HT-29 (cell line): ENCODE results near the gene CNNM4. TPM values are rescaled to one million over a fixed set of nuclear protein-coding genes. Genes with fewer than 3 reads are reported as not detected.
A peak's percentile ranks its signal among the peaks of the same experiment; 100 is the strongest.

Experiments
- DNase-seq: peaks from one replicate; pipeline ENCODE4 v3.0.0-alpha.2; 2015; ENCODE audit warnings: low spot score
- total RNA-seq: library from RNA; depleted of rRNA; stranded (reverse); fragments of >200 nt; shearing (Covaris generic); gene quantifications from 2 replicates; pipeline ENCODE4 v1.2.3, GENCODE V29; 2014

Gene CNNM4
- total RNA-seq, 1 experiment from 2014 or later, result 11.9 TPM

DNA sequence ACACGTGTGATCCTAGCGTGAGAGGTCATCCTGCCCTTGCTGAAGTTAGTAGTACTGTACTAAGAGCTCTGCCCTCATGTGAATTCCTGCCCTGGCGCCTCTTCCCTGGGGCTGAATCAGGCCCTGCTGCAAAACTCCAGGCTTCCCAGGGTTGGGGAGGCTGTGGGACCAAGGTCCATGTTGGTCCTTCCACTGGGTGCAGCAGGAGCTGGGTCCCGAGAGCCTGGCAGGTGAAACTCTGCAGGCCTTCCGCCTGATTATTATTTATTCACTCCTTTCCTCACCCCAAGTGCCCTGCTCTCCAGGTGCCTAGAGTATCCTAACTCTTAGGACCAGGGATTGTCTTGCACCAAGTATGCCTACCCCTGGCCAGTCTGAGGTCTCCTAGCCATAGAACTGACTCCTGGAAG, 50.1 kb downstream of the CNNM4 start:
- DNase-seq, result no peak

DNA sequence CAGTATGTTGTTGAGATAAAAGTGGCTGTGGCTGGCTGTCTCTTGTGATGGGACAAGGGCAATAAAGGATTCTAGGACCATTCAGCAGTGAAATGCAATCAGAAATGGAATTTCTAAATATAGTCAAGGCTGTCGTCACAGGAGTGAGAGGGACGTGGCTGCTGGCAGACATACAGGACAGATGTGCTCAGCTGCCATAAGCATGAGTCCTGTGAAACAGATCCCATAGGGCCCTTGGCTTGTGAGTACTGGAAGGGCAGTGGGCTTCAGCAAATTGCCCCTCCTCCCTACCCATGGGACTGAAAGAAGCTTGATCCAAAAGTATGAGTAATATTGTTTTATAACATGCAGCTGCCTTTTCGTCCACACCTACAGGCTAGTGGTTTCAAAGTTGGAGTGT, 51.2 kb downstream of the CNNM4 start:
- DNase-seq, result no peak

DNA sequence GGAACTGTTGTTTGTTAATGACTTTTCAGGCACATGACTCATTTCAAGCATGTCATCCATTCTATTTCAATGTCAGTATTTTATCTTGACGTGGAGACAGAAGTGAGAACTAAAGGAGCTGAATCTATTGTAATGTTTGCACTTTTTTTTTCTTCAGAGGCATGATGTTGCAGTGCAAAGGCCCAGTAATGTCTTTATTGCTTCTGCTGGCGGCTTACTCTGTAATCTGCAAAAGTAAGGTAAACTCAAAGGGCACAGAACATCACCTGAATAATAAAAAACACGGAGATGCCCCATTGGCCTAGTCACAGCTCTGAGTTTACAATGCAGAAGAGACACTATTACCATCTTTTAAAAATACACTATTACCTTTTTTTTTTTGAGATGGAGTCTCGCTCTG, 53.0 kb downstream of the CNNM4 start:
- DNase-seq, result no peak

DNA sequence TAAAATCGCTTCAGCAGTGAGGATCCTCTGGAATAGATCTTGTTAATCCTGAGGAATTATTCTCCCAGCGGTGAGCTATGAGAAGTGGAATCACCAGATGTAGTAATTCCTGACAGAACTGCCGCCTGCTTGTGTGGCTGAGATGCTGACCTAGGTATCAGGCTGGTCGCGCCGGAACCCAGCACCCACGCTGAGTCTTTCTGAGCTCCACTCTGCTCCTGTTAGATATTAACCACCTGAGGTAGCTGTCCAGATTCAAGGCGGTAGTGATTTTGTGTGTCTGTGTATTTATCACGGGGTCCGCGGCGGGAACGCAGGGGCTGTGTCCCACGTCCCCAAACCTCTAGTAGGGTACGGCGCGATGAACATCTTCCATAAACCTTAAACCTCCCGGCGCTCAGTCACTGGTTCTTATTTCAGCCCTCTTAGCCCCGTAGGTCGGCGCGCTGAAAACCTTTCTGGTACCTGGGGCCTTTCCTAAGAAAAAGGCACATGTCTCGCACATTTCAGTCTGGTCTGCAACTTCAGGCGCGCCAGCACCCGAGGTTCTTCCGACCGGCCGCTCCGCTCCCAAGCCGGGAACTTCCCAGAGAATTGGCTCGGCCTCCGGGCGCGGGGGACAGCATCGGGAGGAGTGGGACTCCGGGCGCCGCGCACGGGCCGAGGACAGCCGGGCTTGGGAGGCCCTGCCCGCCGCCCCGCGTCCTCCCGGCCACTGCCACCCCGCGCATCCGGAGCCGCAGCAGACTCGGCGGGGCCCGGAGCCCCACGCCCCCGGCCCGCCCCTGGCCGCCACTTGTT, 54.8 kb downstream of the CNNM4 start:
- DNase-seq, result peak; percentile 61

DNA sequence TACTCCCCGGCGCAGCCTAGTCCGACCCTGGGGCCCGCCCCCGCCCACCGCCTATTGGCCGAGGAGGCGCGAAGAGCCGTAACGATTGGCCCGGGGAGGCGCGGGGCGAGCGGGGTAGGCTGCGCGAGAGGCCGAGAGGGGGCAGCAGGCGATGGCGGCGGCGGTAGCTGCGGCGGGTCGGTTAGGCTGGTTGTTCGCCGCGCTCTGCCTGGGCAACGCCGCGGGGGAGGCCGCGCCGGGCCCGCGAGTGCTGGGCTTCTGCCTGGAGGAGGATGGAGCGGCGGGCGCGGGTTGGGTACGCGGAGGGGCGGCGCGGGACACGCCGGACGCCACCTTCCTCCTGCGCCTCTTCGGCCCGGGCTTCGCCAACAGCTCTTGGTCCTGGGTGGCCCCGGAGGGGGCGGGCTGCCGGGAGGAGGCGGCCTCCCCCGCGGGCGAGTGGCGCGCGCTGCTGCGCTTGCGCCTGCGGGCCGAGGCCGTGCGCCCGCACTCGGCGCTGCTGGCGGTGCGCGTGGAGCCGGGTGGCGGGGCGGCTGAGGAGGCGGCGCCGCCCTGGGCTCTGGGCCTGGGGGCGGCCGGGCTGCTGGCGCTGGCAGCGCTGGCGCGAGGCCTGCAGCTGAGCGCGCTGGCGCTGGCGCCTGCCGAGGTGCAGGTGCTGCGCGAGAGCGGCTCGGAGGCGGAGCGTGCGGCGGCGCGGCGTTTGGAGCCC, 55.6 kb downstream of the CNNM4 start, which contains the start of gene CNNM3:
CNNM3 (plus strand) TSS at position 142 of the 709 bp plus-strand sequence; CDS start at position 152, 10 bp downstream.
- DNase-seq, result peak; percentile 92

DNA sequence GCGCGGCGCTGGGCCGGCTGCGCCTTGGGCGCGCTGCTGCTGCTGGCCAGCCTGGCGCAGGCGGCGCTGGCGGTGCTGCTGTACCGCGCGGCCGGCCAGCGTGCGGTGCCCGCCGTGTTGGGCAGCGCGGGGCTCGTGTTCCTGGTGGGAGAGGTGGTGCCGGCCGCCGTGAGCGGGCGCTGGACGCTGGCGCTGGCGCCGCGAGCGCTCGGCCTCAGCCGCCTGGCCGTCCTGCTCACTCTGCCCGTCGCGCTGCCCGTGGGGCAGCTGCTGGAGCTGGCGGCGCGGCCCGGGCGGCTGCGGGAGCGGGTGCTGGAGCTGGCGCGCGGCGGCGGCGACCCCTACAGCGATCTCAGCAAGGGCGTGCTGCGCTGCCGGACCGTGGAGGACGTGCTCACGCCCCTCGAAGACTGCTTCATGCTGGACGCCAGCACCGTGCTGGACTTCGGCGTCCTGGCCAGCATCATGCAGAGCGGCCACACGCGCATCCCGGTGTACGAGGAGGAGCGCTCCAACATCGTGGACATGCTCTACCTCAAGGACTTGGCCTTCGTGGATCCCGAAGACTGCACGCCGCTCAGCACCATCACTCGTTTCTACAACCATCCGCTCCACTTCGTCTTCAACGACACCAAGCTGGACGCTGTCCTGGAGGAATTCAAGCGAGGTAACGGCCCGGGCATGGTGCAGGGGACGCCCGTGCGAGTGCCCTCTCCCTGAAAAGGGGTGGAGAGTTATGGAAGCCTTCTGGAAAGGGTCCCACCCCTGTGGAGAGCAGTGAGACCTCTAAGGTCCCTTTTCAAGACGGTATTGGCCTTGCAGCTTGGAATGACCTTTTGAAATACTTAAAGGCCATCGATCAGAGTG, 56.4 kb downstream of the CNNM4 start:
- peak; percentile 22 for DNase-seq

DNA sequence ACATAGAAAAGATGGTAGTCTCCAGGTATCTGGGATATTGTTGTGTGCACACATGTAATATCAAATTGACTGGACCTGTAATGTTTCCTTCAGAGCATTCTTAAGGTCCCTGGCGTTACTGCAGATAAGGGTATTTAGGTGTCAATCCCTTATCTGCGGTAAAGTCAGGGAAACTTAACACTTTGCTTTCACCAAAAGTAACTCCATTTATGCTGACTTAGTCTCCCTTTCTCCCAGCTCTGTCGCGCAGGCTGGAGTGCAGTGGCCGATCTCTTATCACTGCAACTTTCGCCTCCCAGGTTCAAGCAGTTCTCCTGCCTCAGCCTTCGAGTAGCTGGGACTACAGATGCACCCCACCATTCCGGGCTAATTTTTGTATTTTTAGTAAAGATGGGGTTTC, 57.2 kb downstream of the CNNM4 start:
- DNase-seq, result no peak

DNA sequence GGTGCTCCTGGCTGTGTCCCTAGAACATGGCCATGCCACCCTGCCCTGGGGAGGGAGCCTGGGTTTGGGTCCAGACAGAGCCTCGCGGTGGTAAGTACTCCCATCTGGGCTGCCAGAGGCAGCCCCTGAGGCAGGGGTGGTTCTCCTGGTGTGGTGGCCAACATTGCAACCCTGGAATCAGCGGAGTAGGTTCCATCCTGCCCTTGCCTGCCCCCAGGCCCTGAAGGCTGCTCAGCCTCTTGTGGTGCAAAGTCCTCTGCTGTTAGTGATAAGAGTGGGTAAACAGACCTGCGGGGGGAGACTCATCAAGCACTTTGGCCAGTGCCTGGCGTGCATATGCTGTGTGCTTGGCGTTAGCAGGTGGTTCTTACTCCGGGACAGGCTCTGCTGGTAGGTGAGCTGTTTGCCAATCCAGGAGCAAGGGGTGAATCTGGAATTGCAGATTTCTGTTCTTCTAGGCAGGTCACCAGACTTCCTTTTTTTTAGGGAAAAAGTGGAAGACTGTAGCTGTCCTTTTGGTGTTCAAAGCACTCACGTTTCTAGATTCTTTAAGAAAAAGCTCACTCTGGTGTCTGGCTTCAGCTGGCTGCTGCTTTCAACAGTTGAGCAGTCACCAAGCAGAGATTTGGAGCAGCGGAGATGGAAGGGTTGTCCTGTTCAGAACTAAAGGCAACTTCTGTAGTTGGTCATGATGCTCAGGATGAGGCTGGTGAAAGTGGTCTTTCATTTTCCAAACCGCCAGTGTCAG, 58.6 kb downstream of the CNNM4 start:
- DNase-seq, result peak; percentile 71

DNA sequence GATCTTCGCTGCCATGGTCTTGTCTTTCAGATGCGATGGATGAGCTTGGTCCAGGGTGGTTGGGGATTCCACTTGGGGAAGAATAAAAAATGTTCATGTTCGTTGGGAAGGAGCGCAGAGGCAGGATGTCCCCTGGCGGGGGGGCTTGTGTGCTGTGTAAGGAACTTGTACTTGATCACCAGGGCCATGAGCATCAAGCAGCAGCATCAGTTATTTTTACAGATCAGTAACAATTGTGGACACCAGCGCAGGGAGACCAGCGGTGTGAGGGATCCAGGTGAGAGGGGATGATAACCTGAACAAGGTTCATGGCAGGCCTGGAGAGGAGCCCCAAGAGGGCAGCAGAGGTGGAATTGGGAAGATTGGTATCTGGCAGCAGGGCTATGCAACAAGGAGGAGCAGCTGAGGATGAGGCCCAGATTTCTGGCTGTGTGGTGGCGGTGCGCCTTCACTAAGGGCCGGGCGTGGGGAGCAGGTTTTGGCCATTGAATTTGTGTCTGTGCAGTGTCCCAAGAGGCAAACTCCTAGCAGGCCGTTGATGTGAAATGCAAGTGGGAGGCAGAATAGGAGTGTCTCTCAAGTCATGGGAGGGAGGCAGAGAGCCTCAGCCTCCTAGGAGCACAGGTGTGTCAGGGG, 59.3 kb downstream of the CNNM4 start:
- no peak for DNase-seq

DNA sequence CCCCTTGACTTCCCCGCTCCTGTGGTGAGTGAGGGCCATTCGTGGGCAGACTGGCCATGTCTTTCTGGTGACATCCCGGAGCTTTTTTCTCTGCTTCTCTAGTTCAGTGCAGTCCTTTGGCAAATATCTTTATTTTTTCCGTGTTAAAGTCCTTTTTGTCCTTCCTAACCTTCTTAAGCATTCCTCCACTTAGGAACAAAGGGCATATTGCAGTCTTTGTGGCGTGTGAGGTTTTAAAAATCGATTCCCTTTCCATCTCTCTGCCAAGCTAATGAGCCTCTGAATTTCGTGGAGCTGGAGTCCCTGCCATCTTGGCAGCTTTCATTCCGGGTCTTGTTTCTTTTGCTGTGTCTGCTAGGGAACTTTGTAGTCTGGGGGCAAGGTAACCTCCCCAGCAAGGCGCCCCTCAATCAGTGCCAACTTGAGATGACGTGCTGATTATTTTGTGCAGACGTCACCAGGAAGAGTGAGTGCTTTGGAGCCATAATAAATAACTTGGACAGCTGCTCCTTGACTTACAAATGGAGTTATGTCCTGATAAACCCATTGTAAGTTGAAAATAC, 60.5 kb downstream of the CNNM4 start:
- no peak for DNase-seq

DNA sequence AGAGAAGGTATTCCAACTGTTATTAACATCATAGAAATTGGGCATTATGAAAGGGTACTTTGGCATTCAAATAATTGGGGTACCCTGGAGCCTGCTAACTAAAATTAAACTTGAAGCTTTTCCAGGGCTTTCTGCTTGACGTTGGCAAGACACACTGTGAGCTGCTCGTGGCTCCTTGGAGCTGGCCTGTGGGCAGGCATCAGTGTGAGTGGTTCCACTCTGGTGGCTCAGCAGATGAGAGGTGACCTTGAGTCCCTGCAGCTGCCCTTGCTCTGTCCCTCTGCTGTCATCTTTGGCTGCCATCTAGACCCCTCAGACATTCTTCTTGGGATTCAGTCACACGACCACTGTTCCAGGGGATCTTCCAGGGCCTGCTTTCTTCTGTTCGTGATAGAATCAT, 62.1 kb downstream of the CNNM4 start:
- no peak for DNase-seq

DNA sequence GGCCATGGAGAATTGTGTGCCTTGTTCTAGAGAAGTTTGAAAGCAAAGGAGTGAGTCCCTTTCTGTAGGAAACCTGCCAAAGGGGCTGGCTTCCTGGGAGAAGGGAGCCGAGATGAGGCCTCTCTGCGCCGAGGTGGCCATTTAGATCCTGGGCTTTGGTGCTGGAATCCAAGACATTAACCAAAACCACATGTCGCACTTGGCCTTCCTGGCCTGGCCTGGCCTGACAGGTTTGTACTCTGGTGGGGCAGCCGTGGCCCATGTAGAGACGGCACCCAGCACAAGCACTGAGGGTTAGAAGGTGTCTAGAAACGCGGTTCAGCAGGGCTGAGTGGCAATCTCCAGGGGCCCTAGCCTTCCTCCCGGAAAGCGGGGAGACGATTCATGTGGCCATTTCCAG, 62.5 kb downstream of the CNNM4 start:
- no peak for DNase-seq

DNA sequence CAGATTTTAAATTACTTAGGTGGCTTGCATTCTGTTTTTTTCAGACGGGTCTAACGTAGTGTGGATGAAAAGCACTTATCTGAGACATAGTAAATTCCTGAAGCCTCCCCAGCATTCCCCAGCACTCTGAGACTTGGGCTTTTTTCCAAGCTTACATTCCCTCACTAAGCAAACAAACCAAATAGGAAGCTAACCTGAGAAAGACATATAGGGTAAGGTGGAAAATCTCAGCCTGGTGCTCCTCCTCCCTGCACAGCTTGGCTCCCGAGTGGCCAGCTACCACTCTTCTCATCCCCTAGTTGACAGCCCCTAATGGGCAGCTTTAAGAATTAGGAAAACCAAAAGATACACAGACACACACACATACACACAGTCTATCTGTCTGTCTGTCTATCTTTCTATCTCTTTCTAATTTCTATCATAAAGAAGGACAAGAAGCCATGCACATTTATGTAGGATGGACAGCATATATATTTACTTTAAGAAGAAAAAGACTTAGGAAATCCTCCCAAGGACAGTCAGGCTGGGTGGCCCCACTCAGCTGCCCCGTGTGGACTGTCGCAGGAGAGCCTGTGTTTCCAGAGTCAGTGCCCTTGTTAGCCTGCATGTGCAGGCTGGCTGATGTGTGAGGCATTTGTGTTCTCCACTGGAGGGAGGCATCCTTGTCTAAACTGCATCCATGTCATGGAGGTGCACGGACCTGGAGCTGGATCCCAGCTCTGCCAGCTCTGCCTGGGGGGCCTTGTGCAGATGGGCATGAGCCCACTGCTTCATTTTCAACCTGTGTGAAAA, 63.6 kb downstream of the CNNM4 start:
- peak; percentile 52 for DNase-seq

DNA sequence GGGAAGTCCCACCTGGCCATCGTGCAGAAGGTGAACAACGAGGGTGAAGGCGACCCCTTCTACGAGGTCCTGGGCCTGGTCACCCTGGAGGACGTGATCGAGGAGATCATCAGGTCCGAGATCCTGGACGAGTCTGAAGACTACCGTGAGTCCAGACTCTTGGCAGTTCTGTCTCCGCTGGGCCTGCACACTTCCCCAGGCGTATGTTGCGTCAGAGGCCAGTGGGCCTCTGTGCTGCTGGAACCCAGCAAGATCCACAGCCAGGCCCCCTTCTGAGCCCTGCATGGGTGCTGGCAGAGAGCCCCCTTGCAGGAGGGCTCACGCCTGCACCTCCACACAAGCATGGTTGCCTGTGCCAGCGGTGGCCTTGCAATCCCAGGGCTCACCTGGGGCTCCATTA, 64.4 kb downstream of the CNNM4 start:
- DNase-seq, result no peak

DNA sequence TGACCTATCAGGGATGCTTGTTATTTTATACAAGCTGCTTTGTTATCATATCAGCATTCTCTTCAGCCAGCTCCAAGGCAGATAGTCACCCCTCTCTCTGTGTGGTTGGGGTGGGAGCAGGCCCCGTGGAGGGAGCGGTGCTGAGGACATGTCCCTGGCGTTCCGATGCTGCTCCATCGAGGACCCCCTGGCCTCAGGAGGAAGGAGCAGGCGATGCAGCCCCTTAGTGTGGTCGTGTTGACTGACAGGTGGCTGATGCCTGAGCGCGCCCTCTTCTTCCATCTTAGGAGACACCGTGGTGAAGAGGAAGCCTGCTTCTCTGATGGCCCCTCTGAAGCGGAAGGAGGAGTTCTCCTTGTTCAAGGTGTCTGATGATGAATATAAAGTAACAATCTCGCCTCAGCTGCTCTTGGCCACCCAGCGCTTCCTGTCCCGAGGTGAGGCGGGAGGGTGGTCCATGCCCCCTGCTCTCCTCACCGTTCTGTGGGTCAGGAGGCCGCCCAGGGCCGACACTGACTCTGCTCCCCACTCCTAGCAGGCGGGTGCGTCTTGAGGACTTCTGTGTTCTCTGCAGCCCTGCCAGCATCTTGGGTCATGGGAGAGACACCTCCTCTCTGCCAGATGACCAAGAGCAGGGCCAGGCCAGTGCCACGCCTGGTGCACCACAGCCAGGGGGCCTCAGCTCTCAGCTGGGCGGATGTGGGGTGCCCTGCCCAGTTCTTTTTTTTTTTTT, 66.0 kb downstream of the CNNM4 start:
- no peak for DNase-seq

DNA sequence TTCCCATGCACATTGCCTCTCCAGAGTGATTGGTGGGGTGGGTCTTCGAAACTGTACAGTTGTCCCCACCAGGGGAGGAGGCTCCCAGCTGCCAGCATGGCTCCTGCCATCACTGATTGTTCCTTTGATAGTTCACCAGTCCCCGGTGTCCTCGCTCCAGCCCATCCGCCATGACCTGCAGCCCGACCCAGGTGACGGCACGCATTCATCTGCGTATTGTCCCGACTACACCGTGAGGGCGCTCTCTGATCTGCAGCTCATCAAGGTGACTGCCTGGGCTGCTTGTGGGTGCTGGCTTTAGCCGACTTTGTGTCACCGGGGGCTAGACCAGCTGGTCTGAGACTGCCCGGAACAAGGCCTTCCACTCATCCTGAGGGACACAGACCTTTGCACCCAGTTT, 67.7 kb downstream of the CNNM4 start:
- no peak for DNase-seq

DNA sequence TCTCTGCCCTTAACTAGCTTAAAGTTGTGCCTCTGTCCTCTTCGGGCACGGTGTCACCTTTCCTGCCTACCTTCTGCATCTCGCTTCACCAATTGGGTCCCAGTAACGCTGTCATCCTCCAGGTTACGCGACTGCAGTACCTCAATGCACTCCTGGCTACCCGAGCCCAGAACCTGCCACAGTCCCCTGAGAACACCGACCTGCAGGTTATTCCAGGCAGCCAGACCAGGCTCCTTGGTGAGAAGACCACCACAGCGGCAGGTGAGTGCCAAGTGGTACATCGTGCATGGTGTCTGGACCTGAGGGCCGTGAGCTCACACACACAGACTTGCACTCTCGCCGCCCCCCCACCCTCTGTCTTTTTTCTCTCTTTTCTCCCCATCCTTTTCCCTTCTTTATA, 68.2 kb downstream of the CNNM4 start:
- DNase-seq, result no peak

DNA sequence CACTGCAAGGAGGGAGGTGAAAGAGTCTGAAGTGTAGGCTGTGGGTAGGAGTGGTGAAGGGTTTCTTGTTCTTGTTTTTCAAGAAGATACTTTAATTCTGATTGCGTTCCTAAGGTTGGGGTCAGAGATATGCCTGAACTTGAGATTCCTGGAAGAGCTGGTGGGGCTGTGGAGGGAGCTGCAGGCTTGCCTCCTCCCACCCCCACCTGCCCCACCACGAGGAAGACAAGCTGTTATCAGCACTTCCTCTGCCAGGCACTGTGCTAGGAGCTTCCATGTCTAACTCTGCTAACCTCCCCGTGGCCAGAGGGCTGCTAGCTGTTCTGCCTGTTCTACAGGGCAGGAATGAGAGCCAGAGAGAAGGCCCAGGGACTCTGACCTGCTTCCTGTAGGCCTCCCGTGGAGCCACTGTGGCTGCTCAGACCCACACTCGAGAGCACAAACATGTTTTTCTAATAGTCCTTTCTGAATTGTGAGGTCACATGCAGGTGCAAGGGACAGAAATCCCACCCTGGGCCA, 69.4 kb downstream of the CNNM4 start:
- DNase-seq, result no peak

DNA sequence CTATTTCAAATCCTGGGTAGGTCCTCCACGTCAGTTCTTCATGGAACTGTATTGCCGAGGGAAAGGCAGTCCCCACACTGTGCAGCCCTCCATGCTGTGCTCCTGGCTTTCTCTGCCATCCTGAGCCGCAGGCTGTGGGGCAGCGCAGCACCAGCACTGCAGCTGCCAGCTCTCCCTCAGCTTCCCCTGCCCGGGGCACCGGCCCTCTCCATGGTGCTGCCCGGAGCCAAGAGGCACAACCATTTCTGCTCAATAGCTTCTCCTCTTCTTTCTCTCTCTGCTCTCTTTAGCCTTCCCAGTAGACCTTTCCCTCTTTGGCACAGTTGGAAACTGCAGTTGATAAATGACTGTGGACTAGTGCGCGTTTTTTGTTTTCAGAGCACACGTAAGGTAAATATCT, 71.0 kb downstream of the CNNM4 start:
- no peak for DNase-seq
